Suprapubic skin (tissue), 4 donors: ENCODE data around the gene GRIN3B. TPM values are rescaled to one million over a fixed set of nuclear protein-coding genes. Genes with fewer than 3 reads are reported as not detected.

Source experiments
- DNase-seq, 2 donors: peaks; one replicate each; pipeline ENCODE4 v3.0.0-alpha.2; 2019; ENCODE audit warnings: low spot score in 2 of 2
- H3K27ac ChIP-seq: fragments of 200-600 bp; sonication (generic); one replicate; pipeline ENCODE4 v1.5.1; 2019
- H3K27me3 ChIP-seq: fragments of 200-600 bp; sonication (generic); one replicate; pipeline ENCODE4 v1.5.1; 2019
- H3K36me3 ChIP-seq: fragments of 200-600 bp; sonication (generic); one replicate; pipeline ENCODE4 v1.5.1; 2019
- H3K4me1 ChIP-seq: fragments of 200-600 bp; sonication (generic); one replicate; pipeline ENCODE4 v1.5.1; 2019
- H3K4me3 ChIP-seq: fragments of 200-600 bp; sonication (generic); one replicate; pipeline ENCODE4 v1.5.1; 2019; ENCODE audit warnings: mild to moderate bottlenecking
- H3K9me3 ChIP-seq: fragments of 200-600 bp; sonication (generic); one replicate; pipeline ENCODE4 v1.5.1; 2019
- CTCF ChIP-seq, 2 donors: fragments of 200-600 bp in 1 of 2; fragments of 450-650 bp in 1 of 2; sonication (generic) in 1 of 2; IDR thresholded peaks; one replicate each; pipeline ENCODE4 v1.5.1; 2016 to 2019; ENCODE audit warnings: antibody characterized with exemption in 2 of 2, mild to moderate bottlenecking in 1 of 2, moderate library complexity in 1 of 2
- EP300 ChIP-seq: sonication (generic); formaldehyde crosslinking; IDR thresholded peaks from one replicate; pipeline ENCODE4 v1.6.1; 2017; ENCODE audit warnings: antibody characterized with exemption
- POLR2A ChIP-seq, 2 donors: fragments of 450-650 bp; IDR thresholded peaks; one replicate each; pipeline ENCODE4 v1.6.1; 2017; ENCODE audit warnings: antibody characterized with exemption in 2 of 2, mild to moderate bottlenecking in 2 of 2, moderate library complexity in 2 of 2
- POLR2AphosphoS5 ChIP-seq, 3 donors: sonication (generic); formaldehyde crosslinking; IDR thresholded peaks; one replicate each; pipeline ENCODE4 v1.6.1; 2017; ENCODE audit warnings: antibody characterized with exemption in 3 of 3
- WGBS: methylation state at CpG from one replicate; pipeline ENCODE4 v1.1.5; 2018; 5-methylcytosine and 5-hydroxymethylcytosine counted together
- total RNA-seq, 4 donors: library from RNA; depleted of rRNA; stranded (reverse); fragments of >200 nt; gene quantifications; one replicate each; pipeline ENCODE4 v1.1.0, GENCODE V29; 2016

The GRIN3B gene
- total RNA-seq, 4 donors from 2014 or later, result 0.13 to 1.1 TPM; not detected in 2

GRCh38 chr19:982567-983170 lies 17.6 kb upstream of the GRIN3B start:
- Histone ChIP-seq H3K27ac (no peak overlapping the region), H3K4me1 (peaks cover 39% of the 10 kb centered on the region), H3K36me3 (peaks cover 11% of the 10 kb centered on the region), H3K9me3 (no peaks in the 10 kb centered on the region), H3K27me3 (no peaks in the 10 kb centered on the region), H3K4me3 (peak overlapping the region; percentile 45)
- no peak for DNase-seq
- TF ChIP-seq POLR2A (IDR thresholded peaks at IDR 0.05), result no peak
- TF ChIP-seq CTCF (IDR thresholded peaks at IDR 0.05), result peak; percentile 93 to 99
- 1% methylated on average over 19 of the region's 46 CpGs for WGBS

DNA sequence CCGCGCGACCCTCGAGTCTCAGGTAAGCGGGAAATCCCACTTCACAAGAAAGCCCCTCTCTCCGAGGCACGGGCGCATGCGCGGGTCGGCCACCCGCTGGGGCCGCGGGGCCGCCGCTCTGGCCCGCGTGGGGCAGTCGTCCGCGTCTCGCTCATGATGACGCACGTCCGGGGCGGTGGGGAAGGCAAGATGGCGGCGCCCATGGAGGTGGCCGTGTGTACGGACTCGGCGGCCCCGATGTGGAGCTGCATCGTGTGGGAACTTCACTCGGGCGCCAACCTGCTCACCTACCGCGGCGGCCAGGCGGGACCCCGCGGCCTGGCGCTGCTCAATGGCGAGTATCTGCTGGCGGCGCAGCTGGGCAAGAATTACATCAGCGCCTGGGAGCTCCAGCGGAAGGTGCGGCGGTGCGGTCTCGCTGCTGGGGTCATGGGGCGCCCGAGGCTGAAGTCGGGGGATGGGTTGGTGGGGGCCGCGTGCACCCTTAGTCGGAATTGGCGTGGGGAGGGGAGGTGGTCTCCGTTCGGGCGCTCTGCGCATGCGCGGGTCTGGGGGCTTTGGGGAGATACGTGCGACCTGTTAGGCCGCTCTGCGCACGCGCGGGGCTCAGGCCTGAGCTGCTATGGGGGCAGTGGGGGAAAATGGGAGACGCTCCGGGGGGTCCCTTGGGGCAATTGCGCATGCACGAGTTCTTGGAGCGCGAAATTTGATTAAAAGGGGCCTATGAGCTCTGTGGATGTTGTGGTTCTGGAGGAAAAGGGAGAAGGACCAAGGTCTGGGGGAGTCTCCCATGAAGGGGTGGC lies 15.9 kb upstream of the GRIN3B start, which contains the start of gene WDR18:
TSS of gene WDR18 (plus strand) at position 181 of the 803 bp plus-strand sequence. CDS start at position 190, 9 bp downstream.
- peaks cover 38% of the 10 kb centered on the region for H3K4me1 ChIP-seq
- DNase-seq, result peak; percentile 95 to 97
- H3K27me3 ChIP-seq, result no peaks in the 10 kb centered on the region
- peak within 1 kb of the TSS; percentile 85 for H3K4me3 ChIP-seq
- H3K36me3 ChIP-seq, result peaks cover 19% of the 10 kb centered on the region
- H3K9me3 ChIP-seq, result no peaks in the 10 kb centered on the region
- TF ChIP-seq CTCF (IDR thresholded peaks at IDR 0.05), result peak in 1 of 2 donors; percentile 0
- no peak for TF ChIP-seq EP300
- peak in 2 of 3 donors; percentile 56 to 63 for TF ChIP-seq POLR2AphosphoS5 (IDR thresholded peaks at IDR 0.05)
- TF ChIP-seq POLR2A (IDR thresholded peaks at IDR 0.05), result peak in 1 of 2 donors; percentile 58
- peak within 1 kb of the TSS; percentile 81 for H3K27ac ChIP-seq
- WGBS, result under 1% methylated on average over 16 of the region's 78 CpGs

GRCh38 chr19:986083-986482 lies 14.1 kb upstream of the GRIN3B start:
- peaks cover 29% of the 10 kb centered on the region for H3K4me1 ChIP-seq
- peaks cover 33% of the 10 kb centered on the region for H3K36me3 ChIP-seq
- WGBS, result 87% methylated on average over 13 of the region's 14 CpGs
- TF ChIP-seq POLR2A (IDR thresholded peaks at IDR 0.05) (no peak), CTCF (IDR thresholded peaks at IDR 0.05) (no peak), POLR2AphosphoS5 (IDR thresholded peaks at IDR 0.05) (no peak), EP300 (no peak)
- no peaks in the 10 kb centered on the region for H3K27me3 ChIP-seq
- H3K27ac ChIP-seq, result no peak overlapping the region
- no peaks in the 10 kb centered on the region for H3K9me3 ChIP-seq
- DNase-seq, result no peak
- no peak overlapping the region for H3K4me3 ChIP-seq

DNA sequence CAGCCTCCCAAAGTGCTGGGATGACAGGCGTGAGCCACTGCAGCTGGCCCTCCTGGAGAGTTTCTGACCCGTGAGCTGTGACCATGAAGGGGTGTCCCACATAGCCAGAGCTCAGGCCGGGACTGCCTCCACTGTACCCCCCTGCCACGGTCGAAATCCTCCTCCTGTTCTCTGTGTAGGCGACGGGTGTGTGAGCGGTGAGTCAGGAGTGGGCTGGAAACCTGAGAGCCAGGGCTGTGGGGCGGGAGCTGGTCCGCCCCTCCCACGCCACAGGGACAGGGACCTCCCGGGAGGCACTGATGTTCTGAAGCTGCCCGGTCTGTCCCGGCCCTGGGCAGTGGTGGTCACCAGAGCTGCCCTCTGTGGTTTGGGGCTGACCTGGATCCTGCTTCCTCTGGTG lies 12.1 kb upstream of the GRIN3B start:
- Histone ChIP-seq H3K4me3 (no peak overlapping the region), H3K27ac (no peak overlapping the region), H3K9me3 (no peaks in the 10 kb centered on the region), H3K36me3 (peaks cover 46% of the 10 kb centered on the region), H3K4me1 (peaks cover 21% of the 10 kb centered on the region), H3K27me3 (no peaks in the 10 kb centered on the region)
- 90% methylated on average over 2 of the region's 14 CpGs for WGBS
- no peak for DNase-seq
- TF ChIP-seq POLR2AphosphoS5 (IDR thresholded peaks at IDR 0.05) (no peak), POLR2A (IDR thresholded peaks at IDR 0.05) (no peak), CTCF (IDR thresholded peaks at IDR 0.05) (no peak), EP300 (no peak)

- TF ChIP-seq EP300 (no peak), CTCF (IDR thresholded peaks at IDR 0.05) (no peak), POLR2A (IDR thresholded peaks at IDR 0.05) (no peak), POLR2AphosphoS5 (IDR thresholded peaks at IDR 0.05) (no peak)
- peaks cover 17% of the 10 kb centered on the region for H3K4me1 ChIP-seq
- H3K36me3 ChIP-seq, result peaks cover 48% of the 10 kb centered on the region
- no peak for DNase-seq
- no peak overlapping the region for H3K27ac ChIP-seq
- no peak overlapping the region for H3K4me3 ChIP-seq
- H3K9me3 ChIP-seq, result no peaks in the 10 kb centered on the region
- no peaks in the 10 kb centered on the region for H3K27me3 ChIP-seq
- WGBS, result 80% methylated on average over 6 of the region's 15 CpGs
These were observed 11.7 kb upstream of the GRIN3B start for GRCh38 chr19:988510-988909.
